ENCODE measurements around the gene LTBP3.
"Not testable (repeated sequence)": the region's sequence is repeated elsewhere in the genome, so short reads cannot be mapped to it uniquely, and the experiment has no call there.

DNA sequence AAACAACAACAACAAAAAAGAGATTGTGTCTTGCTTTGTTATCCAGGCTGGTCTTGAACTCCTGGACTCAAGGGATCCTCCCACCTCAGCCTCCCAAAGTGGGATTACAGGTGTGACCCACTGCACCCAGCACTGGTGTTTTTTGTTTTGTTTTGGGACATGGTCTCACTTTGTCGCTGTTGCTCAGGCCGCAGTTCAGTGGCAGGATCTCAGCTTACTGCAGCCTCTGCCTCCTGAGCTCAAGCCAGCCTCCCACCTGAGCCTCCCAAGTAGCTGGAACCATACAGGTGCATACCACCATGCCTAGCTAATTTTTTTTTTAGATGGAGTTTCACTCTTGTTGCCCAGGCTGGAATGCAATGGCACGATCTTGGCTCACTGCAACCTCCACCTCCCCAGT lies 45.8 kb downstream of the LTBP3 start:
- TF ChIP-seq CTCF (IDR thresholded peaks at IDR 0.05 in 4 of 5, conservative IDR thresholded peaks at IDR 0.05 in 1 of 5); POLR2A (IDR thresholded peaks at IDR 0.05): not testable (repeated sequence)

Measured in gastrocnemius medialis (tissue), 4 donors.